Spleen (tissue), 7 donors: ENCODE results near the gene ZNG1B.
A peak's percentile ranks its signal among the peaks of the same experiment; 100 is the strongest.
"Not testable (repeated sequence)": the region's sequence is repeated elsewhere in the genome, so short reads cannot be mapped to it uniquely, and the experiment has no call there.

ENCODE experiments used
- CTCF ChIP-seq, 11 experiments: fragments of 200-600 bp in 7 of 11; fragments of 450-650 bp in 4 of 11; sonication (generic) in 4 of 11; IDR thresholded peaks in 8 of 11; conservative IDR thresholded peaks in 3 of 11; 1 replicate in 7 of 11; 2 replicates in 4 of 11; pipeline versions ENCODE4 v1.4.0 to v1.8.0; 2016 to 2021; ENCODE audit warnings: antibody characterized with exemption in 11 of 11, inconsistent platforms in 4 of 11, mild to moderate bottlenecking in 1 of 11
- POLR2AphosphoS5 ChIP-seq, 3 donors: sonication (generic); formaldehyde crosslinking; IDR thresholded peaks; one replicate each; pipeline ENCODE4 v1.5.1; 2017; ENCODE audit warnings: antibody characterized with exemption in 3 of 3
- donor health status: DM: no; HTN: no; CAD: no; lungs with moderate emphysema.
- donor health status: DM: no; HTN: no; CAD: no.
- donor health status: DM: no; HTN: no; CAD: no.

DNA sequence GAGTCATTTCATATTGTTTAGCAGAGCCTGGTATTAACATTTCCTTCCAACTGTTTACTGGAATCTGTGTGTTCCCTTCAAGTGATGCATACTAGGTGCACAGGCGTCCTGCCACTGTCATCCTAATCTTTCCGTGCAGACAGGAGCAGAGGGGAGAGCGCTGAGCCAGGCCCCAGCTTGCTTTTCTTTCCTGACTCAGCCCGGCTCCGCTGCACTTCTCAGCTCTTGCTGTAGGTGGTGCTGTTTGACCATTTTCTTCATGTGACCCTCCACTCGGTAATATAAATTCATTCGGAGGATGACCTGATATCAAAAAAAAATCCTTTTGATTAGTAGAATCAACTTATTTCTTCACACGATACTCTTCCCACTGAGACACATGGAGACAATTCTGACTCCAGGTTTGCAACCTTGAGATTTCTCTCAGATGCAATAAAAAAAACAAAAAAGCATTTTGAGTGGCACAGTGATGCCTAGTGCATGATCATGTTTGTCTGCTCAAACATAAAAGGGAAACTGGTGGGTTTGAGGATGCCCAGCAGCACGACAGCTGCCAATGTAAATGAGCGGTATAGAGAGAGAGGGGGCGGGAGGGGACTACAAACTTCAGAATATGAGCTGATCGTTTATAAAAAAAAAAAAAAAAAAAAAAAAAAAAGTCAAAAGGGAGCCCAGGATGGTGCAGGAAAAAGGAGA is 90.0 kb downstream of the ZNG1B start:
- TF ChIP-seq POLR2AphosphoS5 (IDR thresholded peaks at IDR 0.05): not testable (repeated sequence)
- peak in 2 of 11 experiments; percentile 28 for TF ChIP-seq CTCF (IDR thresholded peaks at IDR 0.05 in 8 of 11, conservative IDR thresholded peaks at IDR 0.05 in 3 of 11)
